Heart left ventricle (tissue), 16 donors: ENCODE measurements around the gene PARD3B. TPM values are rescaled to one million over a fixed set of nuclear protein-coding genes. Genes with fewer than 3 reads are reported as not detected.

ENCODE experiments used
- ATAC-seq, 4 donors: fragments of 200-7000 bp; cut with Tn5 transposase; one replicate each; pipeline ENCODE4 v1.9.1; 2020 to 2022; ENCODE audit warnings: moderate library complexity in 4 of 4, mild to moderate bottlenecking in 3 of 4, moderate number of reproducible peaks in 1 of 4
- DNase-seq, 5 donors: peaks; one replicate each; pipeline ENCODE4 v3.0.0-alpha.2; 2020
- H3K27ac ChIP-seq, 12 donors: fragments of 200-600 bp; sonication (generic) in 4 of 12; one replicate each; pipeline versions ENCODE4 v1.5.0 to v1.8.0; 2016 to 2022; ENCODE audit warnings: mild to moderate bottlenecking in 2 of 12
- H3K27me3 ChIP-seq, 9 donors: fragments of 200-600 bp; sonication (generic) in 2 of 9; one replicate each; pipeline versions ENCODE4 v1.5.1 to v1.8.0; 2016 to 2022; ENCODE audit warnings: mild to moderate bottlenecking in 3 of 9
- H3K36me3 ChIP-seq, 9 donors: fragments of 200-600 bp; sonication (generic) in 2 of 9; one replicate each; pipeline versions ENCODE4 v1.5.0 to v1.8.0; 2018 to 2022; ENCODE audit warnings: mild to moderate bottlenecking in 2 of 9
- H3K4me1 ChIP-seq, 12 donors: fragments of 200-600 bp; sonication (generic) in 4 of 12; one replicate each; pipeline versions ENCODE4 v1.5.0 to v1.8.0; 2016 to 2022; ENCODE audit warnings: mild to moderate bottlenecking in 3 of 12
- H3K4me3 ChIP-seq, 12 donors: fragments of 200-600 bp; sonication (generic) in 4 of 12; one replicate each; pipeline versions ENCODE4 v1.5.0 to v1.8.0; 2017 to 2022; ENCODE audit warnings: mild to moderate bottlenecking in 9 of 12, moderate library complexity in 4 of 12
- H3K9me3 ChIP-seq, 12 donors: fragments of 200-600 bp; sonication (generic) in 4 of 12; one replicate each; pipeline versions ENCODE4 v1.5.0 to v1.8.0; 2016 to 2022; ENCODE audit warnings: mild to moderate bottlenecking in 1 of 12
- POLR2A ChIP-seq, 2 donors: fragments of 450-650 bp; IDR thresholded peaks; one replicate each; pipeline ENCODE4 v1.6.1; 2017; ENCODE audit warnings: antibody characterized with exemption in 2 of 2, mild to moderate bottlenecking in 2 of 2, moderate library complexity in 2 of 2
- WGBS, 4 donors: extraction: QIAGEN DNeasy Blood & Tissue Kit in 2 of 4; methylation state at CpG; one replicate each; pipeline versions ENCODE4 v1.1.5 to v1.1.7; 2013 to 2018; 5-methylcytosine and 5-hydroxymethylcytosine counted together
- intact Hi-C, 10 donors: fragments of 100-400 bp; cut with DNase I; formaldehyde crosslinking; loops; one replicate each; pipeline versions ENCODE4 v1.11.1 to v1.14.2; 2022
- polyA plus RNA-seq, 2 donors: library from polyadenylated mRNA; stranded (reverse); fragments of 200-250 nt; gene quantifications; one replicate each; pipeline ENCODE4 v1.2.3, GENCODE V29; 2013
- total RNA-seq, 9 donors: library from RNA; depleted of rRNA in 2 of 9; stranded (reverse); fragments of >200 nt in 2 of 9; fragmentation: NEBNext Ultra II Directional in 3 of 9; extraction: Animal tissue kit (Norgen Biotek cat#: 25700) in 3 of 9; gene quantifications; one replicate each; pipeline versions ENCODE4 v1.1.0 to v1.2.4, GENCODE V29; 2016 to 2023
- TF ChIP-seq, protein P1 (sequence below), 12 donors: fragments of 200-600 bp; sonication (generic) in 4 of 12; IDR thresholded peaks; one replicate each; pipeline versions ENCODE4 v1.5.0 to v1.8.0; 2018 to 2022; ENCODE audit warnings: antibody characterized with exemption in 12 of 12, mild to moderate bottlenecking in 5 of 12
- donor health status: ischemic (EF 13 %, LVEDD 7.1; RV severe dilation, severe dysfunction).
- donor health status: healthy with polysubstance abuse.
- donor health status: DM: no; HTN: yes; CAD: no.
- donor health status: DM: no; HTN: no; CAD: no.
- donor health status: ischemic (EF 25% LVEDD 6.9; RV normal size, moderate dysfunction).
- donor health status: ischemic (EF 25% LVEDD 5.7; RV mildly dilated, moderate dysfunction).
- donor health status: healthy.
- donor health status: DM: yes; HTN: yes; CAD: no.
- donor health status: ischemic (EF 35%, LVEDD 5.7; RV mildly dilated, moderate dysfunction).
- donor health status: nonischemic (EF 11% LVEDD 7.7; RV severe dilation, severe dysfunction).
- donor health status: DM: yes; HTN: yes; CAD: no.
- donor health status: PGD.
- donor health status: ischemic (EF 29% LVEDD 5.4; RV normal size, mild dysfunction).
- donor health status: nonischemic (EF 23%, LVEDD 6.1; RV moderate dilation, normal function).

The PARD3B gene
- total and polyA plus RNA-seq, 11 donors: 0.71 to 15.1 (median 6.2) TPM

DNA sequence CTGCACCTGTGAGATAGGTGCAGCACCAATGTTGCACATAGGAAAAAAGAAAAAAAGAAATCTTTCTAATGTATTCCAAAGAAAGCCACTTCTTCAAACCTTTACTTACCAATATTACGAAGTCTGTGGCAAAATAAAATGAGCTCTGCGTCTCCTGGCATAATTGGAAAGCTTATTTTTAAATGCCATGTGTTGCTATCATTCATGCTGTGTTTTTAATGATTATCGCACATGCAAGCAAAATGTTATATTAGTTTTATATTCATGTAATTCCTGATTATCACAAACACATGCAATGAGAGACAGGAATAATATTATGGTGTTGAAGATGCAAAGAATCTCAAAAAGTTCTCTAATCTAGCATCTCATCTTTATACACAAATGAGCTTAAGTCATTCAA is 47.0 kb upstream of the PARD3B start:
- 94 to 97% (median 95%) methylated on average over 3 of the region's 3 CpGs for WGBS, 4 donors
- intact Hi-C loops: no loop called here

DNA sequence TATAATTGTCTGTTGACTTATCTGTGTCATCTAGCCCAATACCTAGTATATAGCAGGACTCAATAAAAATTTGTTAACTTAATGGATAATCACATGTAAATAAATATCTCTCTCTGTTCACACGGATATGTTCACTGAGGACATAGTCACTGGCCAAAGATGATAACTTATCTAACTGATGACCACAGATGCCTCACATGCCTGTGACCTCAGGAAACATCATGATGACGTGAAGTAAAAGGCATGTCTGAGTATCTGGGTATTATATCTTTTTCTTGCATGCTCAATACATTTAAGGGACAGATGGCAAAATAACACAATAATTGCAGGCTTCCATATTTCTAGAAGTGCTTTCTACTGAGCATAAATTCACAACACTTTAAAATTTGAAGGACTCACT is 41.4 kb upstream of the PARD3B start:
- H3K27me3 ChIP-seq: no peaks in the 10 kb centered on the region
- no peak overlapping the region for H3K4me3 ChIP-seq
- no peak overlapping the region for H3K27ac ChIP-seq
- intact Hi-C loops: no loop called here
- TF ChIP-seq POLR2A (IDR thresholded peaks at IDR 0.05): no peak
- TF ChIP-seq, protein P1, sequence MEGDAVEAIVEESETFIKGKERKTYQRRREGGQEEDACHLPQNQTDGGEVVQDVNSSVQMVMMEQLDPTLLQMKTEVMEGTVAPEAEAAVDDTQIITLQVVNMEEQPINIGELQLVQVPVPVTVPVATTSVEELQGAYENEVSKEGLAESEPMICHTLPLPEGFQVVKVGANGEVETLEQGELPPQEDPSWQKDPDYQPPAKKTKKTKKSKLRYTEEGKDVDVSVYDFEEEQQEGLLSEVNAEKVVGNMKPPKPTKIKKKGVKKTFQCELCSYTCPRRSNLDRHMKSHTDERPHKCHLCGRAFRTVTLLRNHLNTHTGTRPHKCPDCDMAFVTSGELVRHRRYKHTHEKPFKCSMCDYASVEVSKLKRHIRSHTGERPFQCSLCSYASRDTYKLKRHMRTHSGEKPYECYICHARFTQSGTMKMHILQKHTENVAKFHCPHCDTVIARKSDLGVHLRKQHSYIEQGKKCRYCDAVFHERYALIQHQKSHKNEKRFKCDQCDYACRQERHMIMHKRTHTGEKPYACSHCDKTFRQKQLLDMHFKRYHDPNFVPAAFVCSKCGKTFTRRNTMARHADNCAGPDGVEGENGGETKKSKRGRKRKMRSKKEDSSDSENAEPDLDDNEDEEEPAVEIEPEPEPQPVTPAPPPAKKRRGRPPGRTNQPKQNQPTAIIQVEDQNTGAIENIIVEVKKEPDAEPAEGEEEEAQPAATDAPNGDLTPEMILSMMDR (IDR thresholded peaks at IDR 0.05): no peak
- no peaks in the 10 kb centered on the region for H3K9me3 ChIP-seq
- H3K4me1 ChIP-seq: no peaks in the 10 kb centered on the region
- ATAC-seq: no peak
- no peak for DNase-seq
- no peaks in the 10 kb centered on the region for H3K36me3 ChIP-seq
- 52 to 62% (median 59%) methylated on average over 2 of the region's 2 CpGs for WGBS, 4 donors

More for the DNA sequence above, 47.0 kb upstream of the PARD3B start:
- Histone ChIP-seq H3K27ac (no peak overlapping the region), H3K36me3 (no peaks in the 10 kb centered on the region), H3K4me3 (no peak overlapping the region), H3K27me3 (no peaks in the 10 kb centered on the region), H3K4me1 (no peaks in the 10 kb centered on the region), H3K9me3 (no peaks in the 10 kb centered on the region)
- no peak for ATAC-seq
- no peak for DNase-seq
- TF ChIP-seq, protein P1 (IDR thresholded peaks at IDR 0.05): no peak
- TF ChIP-seq POLR2A (IDR thresholded peaks at IDR 0.05): no peak

DNA sequence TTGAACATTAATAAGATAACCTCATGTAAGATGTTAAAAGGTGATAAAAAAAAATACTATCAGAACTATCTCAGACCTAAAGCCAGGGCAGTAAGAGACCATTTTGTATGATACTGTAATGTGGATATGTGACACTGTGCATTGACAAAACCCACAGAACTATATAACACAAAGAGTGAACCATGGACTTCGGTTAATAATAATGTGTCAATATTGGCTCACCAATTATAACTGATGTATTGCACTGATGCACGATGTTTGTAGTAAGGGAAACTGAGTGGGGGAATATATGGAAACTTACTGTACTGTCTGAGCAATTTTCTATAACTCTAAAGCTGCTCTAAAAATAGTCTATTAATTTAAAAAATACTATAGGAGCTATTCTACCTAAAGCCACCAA is 40.7 kb upstream of the PARD3B start:
- Histone ChIP-seq H3K9me3 (no peaks in the 10 kb centered on the region), H3K27ac (no peak overlapping the region), H3K36me3 (no peaks in the 10 kb centered on the region), H3K4me3 (no peak overlapping the region), H3K4me1 (no peaks in the 10 kb centered on the region), H3K27me3 (no peaks in the 10 kb centered on the region)
- ATAC-seq: no peak
- TF ChIP-seq, protein P1 (IDR thresholded peaks at IDR 0.05): no peak
- no peak for TF ChIP-seq POLR2A (IDR thresholded peaks at IDR 0.05)
- intact Hi-C loops: no loop called here
- WGBS, 4 donors: 96 to 99% (median 97%) methylated on average over 2 of the region's 2 CpGs
- no peak for DNase-seq

DNA sequence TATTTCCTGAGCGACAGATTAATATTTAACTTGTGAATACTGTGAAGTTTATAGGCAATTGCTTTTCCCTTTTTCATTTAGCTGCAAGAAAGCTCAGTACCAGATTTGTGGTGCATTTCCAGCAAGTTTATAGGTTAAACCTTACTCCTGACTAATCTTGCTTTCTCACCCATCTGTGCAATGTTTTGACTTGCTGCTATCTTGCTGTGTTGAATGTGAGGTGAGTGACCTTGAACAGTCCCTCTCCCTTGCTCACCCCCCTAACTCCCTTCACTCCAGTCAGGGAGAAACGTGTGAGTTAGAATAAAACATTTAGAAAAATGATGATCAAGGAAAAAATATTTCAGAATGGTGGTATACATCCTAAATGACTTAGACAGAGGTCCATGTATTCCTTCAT is 39.8 kb upstream of the PARD3B start:
- 73 to 80% (median 77%) methylated on average over 2 of the region's 2 CpGs for WGBS, 4 donors

More for the DNA sequence above, 39.8 kb upstream of the PARD3B start:
- intact Hi-C loops: no loop called here
- H3K27me3 ChIP-seq: no peaks in the 10 kb centered on the region
- ATAC-seq: no peak
- H3K4me1 ChIP-seq: no peaks in the 10 kb centered on the region
- H3K9me3 ChIP-seq: no peaks in the 10 kb centered on the region
- no peak for DNase-seq
- H3K4me3 ChIP-seq: no peak overlapping the region
- H3K27ac ChIP-seq: no peak overlapping the region
- H3K36me3 ChIP-seq: no peaks in the 10 kb centered on the region
- no peak for TF ChIP-seq POLR2A (IDR thresholded peaks at IDR 0.05)
- TF ChIP-seq, protein P1 (IDR thresholded peaks at IDR 0.05): no peak
